Stomach (tissue), 4 donors: Measurements from ENCODE around the gene TINCR.

ENCODE experiments used
- CTCF ChIP-seq, 7 experiments: fragments of 450-650 bp in 4 of 7; fragments of 200-600 bp in 3 of 7; sonication (generic) in 3 of 7; IDR thresholded peaks; one replicate each; pipeline ENCODE4 v1.5.1; 2016 to 2019; ENCODE audit warnings: antibody characterized with exemption in 7 of 7, control low read depth in 2 of 7, mild to moderate bottlenecking in 1 of 7
- EP300 ChIP-seq: sonication (generic); formaldehyde crosslinking; IDR thresholded peaks from one replicate; pipeline ENCODE4 v1.6.1; 2017; ENCODE audit warnings: antibody characterized with exemption
- POLR2A ChIP-seq, 4 donors: fragments of 450-650 bp; IDR thresholded peaks; one replicate each; pipeline ENCODE4 v1.6.1; 2016; ENCODE audit warnings: antibody characterized with exemption in 4 of 4, control low read depth in 2 of 4, mild to moderate bottlenecking in 1 of 4, moderate library complexity in 1 of 4
- POLR2AphosphoS5 ChIP-seq, 3 donors: sonication (generic); formaldehyde crosslinking; IDR thresholded peaks; one replicate each; pipeline ENCODE4 v1.6.1; 2016; ENCODE audit warnings: antibody characterized with exemption in 3 of 3

GRCh38 chr19:5587661-5588060, 19.9 kb upstream of the TINCR start:
- TF ChIP-seq CTCF (IDR thresholded peaks at IDR 0.05) (no peak), EP300 (no peak), POLR2AphosphoS5 (IDR thresholded peaks at IDR 0.05) (no peak), POLR2A (IDR thresholded peaks at IDR 0.05) (no peak)
